Natural killer cell (primary cell): Measurements from ENCODE around the gene ADCY9. TPM values are rescaled to one million over a fixed set of nuclear protein-coding genes. Genes with fewer than 3 reads are reported as not detected.

ENCODE experiments used
- ATAC-seq, 3 donors: fragments of 150-1000 bp in 2 of 3; fragments of 200-7000 bp in 1 of 3; cut with Tn5 transposase; 1 replicate in 1 of 3; 2 replicates in 2 of 3; pipeline ENCODE4 v1.10.0; 2021; ENCODE audit warnings: mild to moderate bottlenecking in 2 of 3, moderate library complexity in 2 of 3
- DNase-seq, 2 donors: peaks; one replicate each; pipeline versions ENCODE4 v3.0.0 to v3.0.0-alpha.2; 2013 to 2021; ENCODE audit warnings: mixed read lengths in 1 of 2
- H3K27ac ChIP-seq: one replicate; pipeline ENCODE4 v1.5.1; 2013; ENCODE audit warnings: mild to moderate bottlenecking, low read length
- H3K27me3 ChIP-seq: one replicate; pipeline ENCODE4 v1.6.1; 2013; ENCODE audit warnings: low read length; ENCODE audit not compliant: control insufficient read depth, insufficient read depth
- H3K36me3 ChIP-seq: one replicate; pipeline ENCODE4 v1.6.1; 2013; ENCODE audit warnings: low read length; ENCODE audit not compliant: control insufficient read depth, insufficient read depth
- H3K4me1 ChIP-seq: one replicate; pipeline ENCODE4 v1.6.1; 2013; ENCODE audit warnings: low read length; ENCODE audit not compliant: control insufficient read depth, insufficient read depth
- H3K4me3 ChIP-seq: one replicate; pipeline ENCODE4 v1.5.1; 2013; ENCODE audit warnings: low read length
- H3K9me3 ChIP-seq: one replicate; pipeline ENCODE4 v1.6.1; 2013; ENCODE audit warnings: low read length; ENCODE audit not compliant: control insufficient read depth, insufficient read depth
- H3K27ac Mint-ChIP-seq, 2 donors: one replicate each; pipeline ENCODE4 v1.8.0; 2022; ENCODE audit warnings: mild to moderate bottlenecking in 2 of 2, mixed read lengths in 2 of 2, moderate library complexity in 1 of 2
- H3K27me3 Mint-ChIP-seq, 2 donors: one replicate each; pipeline ENCODE4 v1.8.0; 2022; ENCODE audit warnings: low read depth in 2 of 2, mixed read lengths in 2 of 2
- H3K36me3 Mint-ChIP-seq: one replicate; pipeline ENCODE4 v1.8.0; 2022; ENCODE audit warnings: mixed read lengths
- H3K4me1 Mint-ChIP-seq, 2 donors: one replicate each; pipeline ENCODE4 v1.8.0; 2022; ENCODE audit warnings: mixed read lengths in 2 of 2
- H3K4me3 Mint-ChIP-seq: one replicate; pipeline ENCODE4 v1.8.0; 2022; ENCODE audit warnings: mild to moderate bottlenecking, moderate library complexity, mixed read lengths
- H3K9me3 Mint-ChIP-seq, 2 donors: one replicate each; pipeline ENCODE4 v1.8.0; 2022; ENCODE audit warnings: mixed read lengths in 2 of 2
- WGBS: methylation state at CpG from one replicate; pipeline ENCODE4 v1.1.7; 2013; ENCODE audit warnings: missing lambda C conversion rate; ENCODE audit not compliant: insufficient coverage; 5-methylcytosine and 5-hydroxymethylcytosine counted together
- intact Hi-C: fragments of 100-400 bp; cut with micrococcal nuclease; formaldehyde crosslinking; loops from one replicate; pipeline ENCODE4 v1.14.2; 2022
- total RNA-seq, 4 donors: library from RNA; stranded (reverse); fragments of 120-200 nt in 1 of 4; gene quantifications; one replicate each; pipeline versions ENCODE4 v1.2.3 to v1.2.4, GENCODE V29; 2013 to 2022
- TF ChIP-seq, protein P1 (sequence below): fragments of 200-600 bp; IDR thresholded peaks from one replicate; pipeline ENCODE4 v1.8.0; 2022; ENCODE audit warnings: antibody characterized with exemption

ADCY9 gene
- total RNA-seq, 3 donors from 2014 or later (not counting 1 experiment from before 2014, with no cell fraction given): 28.0 to 52.4 (median 38.3) TPM

DNA sequence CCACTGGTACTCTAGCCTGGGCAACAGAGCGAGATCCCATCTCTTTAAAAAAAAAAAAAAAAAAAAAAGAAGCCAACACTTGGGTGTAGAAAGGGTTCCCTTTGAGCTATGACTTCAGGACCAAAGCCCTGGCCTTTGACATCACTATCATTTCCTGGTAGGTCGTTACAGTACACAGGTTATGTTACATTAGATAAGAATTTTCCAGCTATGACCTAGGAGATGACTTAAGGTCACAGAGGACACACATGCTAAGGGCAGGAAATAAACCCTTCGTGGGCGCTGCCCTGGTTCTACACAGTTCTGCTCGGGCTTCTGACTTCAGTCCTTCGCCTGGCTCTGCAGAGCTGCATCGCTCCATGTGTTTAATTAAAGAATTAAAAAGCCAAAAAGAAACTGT, 112.0 kb downstream of the ADCY9 start:
- no peaks in the 10 kb centered on the region for H3K9me3 Mint-ChIP-seq
- no peaks in the 10 kb centered on the region for H3K36me3 Mint-ChIP-seq
- H3K9me3 ChIP-seq: no peaks in the 10 kb centered on the region
- H3K4me3 ChIP-seq: no peak overlapping the region
- H3K27me3 ChIP-seq: no peaks in the 10 kb centered on the region
- 84% methylated on average over 7 of the region's 7 CpGs for WGBS
- H3K36me3 ChIP-seq: peaks cover 4% of the 10 kb centered on the region
- no peak overlapping the region for H3K4me3 Mint-ChIP-seq
- no peaks in the 10 kb centered on the region for H3K27me3 Mint-ChIP-seq
- TF ChIP-seq, protein P1, sequence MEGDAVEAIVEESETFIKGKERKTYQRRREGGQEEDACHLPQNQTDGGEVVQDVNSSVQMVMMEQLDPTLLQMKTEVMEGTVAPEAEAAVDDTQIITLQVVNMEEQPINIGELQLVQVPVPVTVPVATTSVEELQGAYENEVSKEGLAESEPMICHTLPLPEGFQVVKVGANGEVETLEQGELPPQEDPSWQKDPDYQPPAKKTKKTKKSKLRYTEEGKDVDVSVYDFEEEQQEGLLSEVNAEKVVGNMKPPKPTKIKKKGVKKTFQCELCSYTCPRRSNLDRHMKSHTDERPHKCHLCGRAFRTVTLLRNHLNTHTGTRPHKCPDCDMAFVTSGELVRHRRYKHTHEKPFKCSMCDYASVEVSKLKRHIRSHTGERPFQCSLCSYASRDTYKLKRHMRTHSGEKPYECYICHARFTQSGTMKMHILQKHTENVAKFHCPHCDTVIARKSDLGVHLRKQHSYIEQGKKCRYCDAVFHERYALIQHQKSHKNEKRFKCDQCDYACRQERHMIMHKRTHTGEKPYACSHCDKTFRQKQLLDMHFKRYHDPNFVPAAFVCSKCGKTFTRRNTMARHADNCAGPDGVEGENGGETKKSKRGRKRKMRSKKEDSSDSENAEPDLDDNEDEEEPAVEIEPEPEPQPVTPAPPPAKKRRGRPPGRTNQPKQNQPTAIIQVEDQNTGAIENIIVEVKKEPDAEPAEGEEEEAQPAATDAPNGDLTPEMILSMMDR: no peak
- ATAC-seq (no peak), DNase-seq (no peak)
- H3K27ac ChIP-seq: no peak overlapping the region
- H3K4me1 ChIP-seq: peaks cover 6% of the 10 kb centered on the region
- intact Hi-C loops: no loop called here
- H3K27ac Mint-ChIP-seq: no peak overlapping the region
- peaks cover 26 to 29% of the 10 kb centered on the region in 2 donors for H3K4me1 Mint-ChIP-seq

DNA sequence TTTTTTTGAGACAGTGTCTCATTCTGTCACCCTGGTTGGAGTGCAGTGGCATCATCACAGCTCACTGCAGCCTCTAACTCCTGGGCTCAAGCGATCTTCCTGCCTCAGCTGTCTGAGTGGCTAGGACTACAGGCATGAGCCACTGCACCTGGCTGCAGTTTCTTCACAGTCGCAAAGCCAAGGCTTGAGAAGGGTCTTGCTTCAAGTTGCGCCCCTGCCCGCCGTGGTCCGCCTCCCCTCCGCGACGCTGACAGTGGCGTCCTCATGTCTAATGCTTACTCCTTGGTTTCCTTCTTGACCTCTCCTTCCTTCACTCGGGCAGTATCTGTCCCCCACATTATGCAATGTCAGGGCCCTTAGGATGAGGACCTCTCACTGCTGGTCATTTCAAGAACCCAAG, 112.7 kb downstream of the ADCY9 start:
- H3K9me3 ChIP-seq: no peaks in the 10 kb centered on the region
- TF ChIP-seq, protein P1: no peak
- ATAC-seq (no peak), DNase-seq (no peak)
- no peaks in the 10 kb centered on the region for H3K27me3 ChIP-seq
- intact Hi-C loops: no loop called here
- Mint-ChIP-seq H3K4me1 (peaks cover 23 to 30% of the 10 kb centered on the region in 2 donors), H3K27me3 (no peaks in the 10 kb centered on the region), H3K4me3 (no peak overlapping the region), H3K36me3 (no peaks in the 10 kb centered on the region), H3K9me3 (no peaks in the 10 kb centered on the region), H3K27ac (no peak overlapping the region)
- peaks cover 6% of the 10 kb centered on the region for H3K4me1 ChIP-seq
- no peak overlapping the region for H3K27ac ChIP-seq
- WGBS: 98% methylated on average over 11 of the region's 11 CpGs
- peaks cover 4% of the 10 kb centered on the region for H3K36me3 ChIP-seq
- H3K4me3 ChIP-seq: no peak overlapping the region

DNA sequence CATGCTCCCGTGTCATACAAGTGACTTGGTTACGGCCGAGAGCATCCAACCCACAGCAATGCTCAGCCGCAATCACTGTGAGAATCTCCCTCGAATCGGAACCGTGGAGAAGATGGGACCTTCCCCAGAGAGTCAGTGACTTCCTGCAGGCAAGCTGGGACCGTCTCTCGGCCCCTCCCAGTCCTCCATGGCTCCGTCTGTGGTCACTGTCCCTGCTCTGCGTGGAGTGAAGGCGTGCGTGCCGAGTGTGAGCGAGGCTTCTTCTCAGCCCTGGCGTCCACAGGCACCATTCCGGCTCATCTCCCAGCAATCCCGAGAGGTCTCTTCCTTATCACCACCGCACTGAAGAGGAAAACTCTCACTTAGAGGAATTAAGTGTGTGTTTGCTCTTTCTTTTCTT, 113.1 kb downstream of the ADCY9 start:
- Histone ChIP-seq H3K27ac (no peak overlapping the region), H3K36me3 (peaks cover 4% of the 10 kb centered on the region), H3K4me1 (peaks cover 6% of the 10 kb centered on the region), H3K27me3 (no peaks in the 10 kb centered on the region), H3K4me3 (no peak overlapping the region), H3K9me3 (no peaks in the 10 kb centered on the region)
- intact Hi-C loops: no loop called here
- no peak for DNase-seq
- WGBS: 96% methylated on average over 18 of the region's 19 CpGs
- TF ChIP-seq, protein P1: no peak
- H3K4me3 Mint-ChIP-seq: no peak overlapping the region
- H3K36me3 Mint-ChIP-seq: no peaks in the 10 kb centered on the region
- H3K27ac Mint-ChIP-seq: no peak overlapping the region
- ATAC-seq: no peak
- H3K27me3 Mint-ChIP-seq: no peaks in the 10 kb centered on the region
- H3K9me3 Mint-ChIP-seq: no peaks in the 10 kb centered on the region
- H3K4me1 Mint-ChIP-seq: peaks cover 23 to 30% of the 10 kb centered on the region in 2 donors

DNA sequence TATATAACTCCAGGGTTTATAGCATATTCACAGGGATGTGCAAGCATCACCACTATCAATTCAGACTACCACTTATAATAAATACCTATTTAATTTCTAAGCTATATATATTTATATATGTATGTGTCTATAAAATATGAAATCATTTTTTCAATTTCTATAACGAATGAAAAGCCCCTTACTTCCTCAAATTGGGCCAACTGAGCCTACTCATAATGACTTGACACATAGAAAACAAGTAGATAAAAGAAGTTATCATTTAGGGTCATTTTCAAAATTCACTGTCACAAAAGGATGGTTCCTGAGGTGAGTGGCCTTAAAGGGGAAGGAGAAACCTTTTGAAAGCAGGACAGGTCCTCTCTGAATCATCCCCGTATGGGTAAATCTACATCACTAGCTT, 114.1 kb downstream of the ADCY9 start:
- Mint-ChIP-seq H3K4me3 (no peak overlapping the region), H3K36me3 (no peaks in the 10 kb centered on the region), H3K9me3 (no peaks in the 10 kb centered on the region), H3K27ac (no peak overlapping the region), H3K4me1 (peaks cover 23 to 30% of the 10 kb centered on the region in 2 donors), H3K27me3 (no peaks in the 10 kb centered on the region)
- Histone ChIP-seq H3K4me1 (peaks cover 6% of the 10 kb centered on the region), H3K27ac (no peak overlapping the region), H3K4me3 (no peak overlapping the region), H3K36me3 (peaks cover 4% of the 10 kb centered on the region), H3K27me3 (no peaks in the 10 kb centered on the region), H3K9me3 (no peaks in the 10 kb centered on the region)
- DNase-seq (no peak), ATAC-seq (no peak)
- intact Hi-C loops: no loop called here
- 67% methylated on average over 1 of the region's 2 CpGs for WGBS
- TF ChIP-seq, protein P1: no peak
